DND-41 (cell line): Measurements from ENCODE around the gene FLRT1.

ENCODE experiments used
- EZH2 ChIP-seq: IDR thresholded peaks from 3 replicates; pipeline ENCODE4 v1.6.1; 2012; ENCODE audit warnings: borderline replicate concordance, low read depth, mild to moderate bottlenecking, moderate library complexity, low read length, inconsistent platforms; ENCODE audit not compliant: severe bottlenecking
- TF ChIP-seq, protein P1 (sequence below): IDR thresholded peaks from 2 replicates; pipeline ENCODE4 v1.5.1; 2012; ENCODE audit warnings: borderline replicate concordance, low read length, moderate library complexity, mild to moderate bottlenecking; ENCODE audit not compliant: poor library complexity, severe bottlenecking; ENCODE audit errors: extremely low read depth

DNA sequence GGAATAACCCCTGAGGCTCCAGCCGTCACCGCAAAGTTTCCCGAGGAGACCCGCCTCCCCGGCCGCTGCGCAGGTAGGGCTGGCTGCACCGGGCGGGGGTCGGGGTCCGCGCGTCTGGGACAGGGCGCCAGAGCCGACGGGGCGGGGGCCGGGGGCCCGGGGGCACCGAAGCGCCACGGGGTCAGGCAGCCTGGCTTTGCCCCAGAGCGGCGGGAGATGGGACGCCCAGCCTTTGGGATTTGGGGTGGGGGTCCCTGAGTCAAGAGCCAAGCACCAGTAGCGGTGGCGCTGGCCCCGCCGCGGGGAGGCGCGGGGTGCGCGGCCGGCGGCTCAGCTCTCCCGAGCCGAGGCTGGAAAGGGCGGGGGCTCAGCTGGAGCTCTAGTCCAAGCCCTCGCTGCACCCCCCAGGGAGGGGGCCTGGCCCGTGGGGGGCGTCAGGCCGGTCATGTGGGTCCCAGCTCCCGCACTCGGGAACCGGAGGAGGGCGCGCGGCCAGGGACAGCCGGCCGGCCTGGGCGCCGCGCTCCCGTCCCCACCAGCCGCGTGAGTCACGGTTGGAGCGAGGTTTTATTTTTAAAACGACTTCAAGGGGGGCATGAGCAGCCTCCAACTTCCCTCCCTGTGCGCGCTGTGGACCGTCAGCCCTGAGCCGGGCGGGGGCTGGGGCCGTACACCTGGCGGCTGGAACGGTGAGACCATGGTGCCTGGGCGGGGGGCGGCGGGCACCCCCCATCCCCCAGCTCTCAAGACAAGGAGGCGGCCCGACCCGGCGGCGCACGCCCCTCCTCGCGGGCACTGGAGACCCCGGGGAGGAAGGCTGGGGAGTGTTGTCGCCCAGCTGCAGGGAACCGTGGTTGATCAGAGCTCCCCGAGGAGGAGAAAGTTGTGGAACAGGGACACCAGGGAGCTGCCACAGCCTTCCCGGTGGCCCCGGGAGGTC, 626 bp downstream of the FLRT1 start:
- TF ChIP-seq, protein P1, sequence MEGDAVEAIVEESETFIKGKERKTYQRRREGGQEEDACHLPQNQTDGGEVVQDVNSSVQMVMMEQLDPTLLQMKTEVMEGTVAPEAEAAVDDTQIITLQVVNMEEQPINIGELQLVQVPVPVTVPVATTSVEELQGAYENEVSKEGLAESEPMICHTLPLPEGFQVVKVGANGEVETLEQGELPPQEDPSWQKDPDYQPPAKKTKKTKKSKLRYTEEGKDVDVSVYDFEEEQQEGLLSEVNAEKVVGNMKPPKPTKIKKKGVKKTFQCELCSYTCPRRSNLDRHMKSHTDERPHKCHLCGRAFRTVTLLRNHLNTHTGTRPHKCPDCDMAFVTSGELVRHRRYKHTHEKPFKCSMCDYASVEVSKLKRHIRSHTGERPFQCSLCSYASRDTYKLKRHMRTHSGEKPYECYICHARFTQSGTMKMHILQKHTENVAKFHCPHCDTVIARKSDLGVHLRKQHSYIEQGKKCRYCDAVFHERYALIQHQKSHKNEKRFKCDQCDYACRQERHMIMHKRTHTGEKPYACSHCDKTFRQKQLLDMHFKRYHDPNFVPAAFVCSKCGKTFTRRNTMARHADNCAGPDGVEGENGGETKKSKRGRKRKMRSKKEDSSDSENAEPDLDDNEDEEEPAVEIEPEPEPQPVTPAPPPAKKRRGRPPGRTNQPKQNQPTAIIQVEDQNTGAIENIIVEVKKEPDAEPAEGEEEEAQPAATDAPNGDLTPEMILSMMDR: no peak
- peak; percentile 84 for TF ChIP-seq EZH2
